Measurements from ENCODE around the gene CNDP2.
"Not testable (repeated sequence)": the region's sequence is repeated elsewhere in the genome, so short reads cannot be mapped to it uniquely, and the experiment has no call there.

CNDP2 gene

GRCh38 chr18:74519320-74520095, 23.3 kb downstream of the CNDP2 start:
- no peak for DNase-seq

- DNase-seq, result no peak
Observed at GRCh38 chr18:74520096-74520833, 24.1 kb downstream of the CNDP2 start.

DNA sequence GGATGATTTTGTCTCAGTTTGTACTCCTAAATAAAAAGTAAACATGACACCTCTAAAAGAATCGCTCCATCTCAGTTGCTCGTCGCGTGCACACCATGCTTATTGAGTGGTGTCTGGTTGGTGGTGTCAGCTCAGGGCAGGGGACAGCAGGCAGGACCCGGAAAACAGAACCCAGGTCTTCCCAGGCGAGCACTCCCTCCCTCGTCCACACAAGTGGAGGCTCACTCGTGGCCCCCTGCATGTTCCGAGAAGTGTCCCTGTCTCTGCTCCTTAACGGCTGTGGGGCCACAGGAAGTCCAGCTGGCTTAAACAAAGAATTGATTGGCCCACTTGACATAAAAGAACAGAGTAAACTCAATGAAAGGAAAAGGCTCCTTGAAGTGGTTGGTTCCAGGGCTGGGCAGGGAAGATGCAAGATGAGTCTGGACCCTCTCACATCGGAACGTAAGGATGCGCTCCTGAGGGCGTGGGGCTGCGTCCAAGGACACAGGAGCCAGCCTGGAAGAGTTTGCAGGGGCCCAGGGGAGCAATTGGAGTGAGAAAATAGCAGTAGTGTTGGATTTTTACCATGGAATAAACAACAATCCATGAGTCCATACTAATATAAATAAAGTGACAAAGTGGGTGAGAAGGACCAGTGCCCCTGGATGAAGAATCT, 25.0 kb downstream of the CNDP2 start:
- no peak for DNase-seq

- DNase-seq, result no peak
Observed at GRCh38 chr18:74522635-74523548, 26.7 kb downstream of the CNDP2 start.

GRCh38 chr18:74524097-74524496, 27.9 kb downstream of the CNDP2 start:
- no peak for DNase-seq

DNA sequence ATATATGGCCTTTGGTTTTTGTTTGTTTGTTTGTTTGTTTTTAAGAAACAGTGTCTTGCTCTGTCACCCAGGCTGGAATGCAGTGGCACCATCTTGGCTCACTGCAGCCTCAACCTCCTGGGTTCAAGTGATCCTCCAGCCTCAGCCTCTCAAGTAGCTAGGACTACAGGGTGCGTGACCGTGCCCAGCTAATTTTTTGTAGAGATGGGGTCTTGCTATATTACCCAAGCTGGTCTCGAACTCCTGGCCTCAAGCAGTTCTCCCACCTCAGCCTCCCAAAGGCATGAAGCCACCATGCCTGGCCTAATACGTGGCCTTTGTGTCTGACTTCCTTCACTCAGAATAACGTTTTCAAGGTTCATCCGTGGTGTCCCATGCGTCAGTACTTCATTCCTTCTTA, 28.8 kb downstream of the CNDP2 start:
- DNase-seq, result not testable (repeated sequence)

GRCh38 chr18:74525741-74526140, 29.6 kb downstream of the CNDP2 start:
- no peak for DNase-seq

GRCh38 chr18:74526488-74526887, 30.3 kb downstream of the CNDP2 start:
- no peak for DNase-seq

DNA sequence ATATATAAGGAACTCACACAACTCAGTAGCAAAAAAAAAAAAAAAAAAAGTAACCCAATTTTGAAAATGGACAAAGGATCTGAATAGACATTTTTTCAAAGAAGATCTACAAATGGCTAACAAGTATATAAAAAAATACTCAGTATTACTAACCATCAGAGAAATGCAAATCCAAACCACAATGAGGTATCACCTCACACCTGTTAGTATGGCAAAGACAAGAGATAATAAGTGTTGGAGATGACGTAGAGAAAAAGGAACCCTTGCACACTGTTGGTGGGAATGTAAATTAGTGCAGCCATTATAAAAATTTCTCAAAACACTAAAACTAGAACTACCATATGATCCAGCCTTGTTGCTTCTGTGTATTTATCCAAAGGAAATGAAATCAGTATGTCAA, 32.3 kb downstream of the CNDP2 start:
- DNase-seq, result no peak

- no peak for DNase-seq
Observed at GRCh38 chr18:74528913-74529312, 32.8 kb downstream of the CNDP2 start.

GRCh38 chr18:74529378-74529777, 33.2 kb downstream of the CNDP2 start:
- no peak for DNase-seq

DNA sequence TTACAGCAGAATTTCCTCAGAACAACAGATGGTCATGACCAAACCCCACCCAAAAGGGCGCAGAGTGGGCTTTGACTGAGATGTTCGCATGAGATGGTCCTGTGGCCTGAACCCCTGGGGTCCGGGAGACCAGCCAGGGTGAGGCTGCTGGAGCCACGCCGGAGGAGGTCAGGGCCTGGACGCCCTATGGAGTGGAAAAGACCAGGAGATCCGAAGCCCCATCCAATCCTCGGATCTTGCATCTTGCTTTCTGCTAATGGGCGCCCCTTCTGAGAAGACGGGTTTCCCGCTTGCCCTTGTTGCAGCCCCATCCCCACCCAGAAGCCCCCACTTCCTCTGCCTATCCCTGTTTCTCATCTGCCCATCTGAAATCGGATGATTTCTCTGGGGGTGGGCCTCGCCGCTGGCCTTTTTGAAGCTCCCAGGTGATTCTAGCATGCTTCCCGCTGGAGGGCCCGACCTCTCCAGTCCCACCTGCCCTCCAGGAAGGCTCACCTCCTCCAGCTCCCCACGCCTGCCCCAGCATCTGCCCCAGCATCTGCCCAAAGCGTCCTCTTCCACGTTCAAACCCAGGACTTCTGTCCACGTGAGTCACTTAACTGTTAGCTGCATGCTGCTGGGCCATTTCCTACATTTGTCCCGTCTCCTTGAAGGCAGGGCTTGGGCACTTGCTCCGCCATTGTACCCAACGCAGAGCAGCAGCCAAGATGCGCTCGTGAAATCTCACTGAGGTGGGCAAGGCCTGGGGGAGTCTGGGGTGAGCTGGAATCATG, 33.8 kb downstream of the CNDP2 start:
- DNase-seq, result no peak

GRCh38 chr18:74530584-74530862, 34.4 kb downstream of the CNDP2 start:
- no peak for DNase-seq

DNA sequence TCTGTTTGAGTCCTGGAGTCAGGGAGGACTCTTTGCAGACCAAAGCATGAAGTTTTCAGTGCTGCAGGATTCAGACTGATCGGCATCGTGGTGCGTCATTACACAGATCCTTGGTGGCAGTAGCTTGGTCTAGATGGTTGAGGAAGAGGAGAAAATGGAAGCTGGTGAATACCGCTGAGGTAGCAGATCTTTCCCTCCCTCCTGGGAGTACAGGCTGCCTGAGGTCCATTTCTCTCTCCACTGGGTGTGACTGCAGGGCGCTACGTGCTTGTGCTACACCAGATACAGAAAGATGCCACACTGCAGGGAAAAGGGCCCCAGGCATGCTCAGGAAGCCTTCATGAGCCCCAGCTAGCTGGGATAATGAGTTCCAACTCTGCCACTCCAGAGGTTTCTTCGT, 34.9 kb downstream of the CNDP2 start:
- DNase-seq, result no peak

DNA sequence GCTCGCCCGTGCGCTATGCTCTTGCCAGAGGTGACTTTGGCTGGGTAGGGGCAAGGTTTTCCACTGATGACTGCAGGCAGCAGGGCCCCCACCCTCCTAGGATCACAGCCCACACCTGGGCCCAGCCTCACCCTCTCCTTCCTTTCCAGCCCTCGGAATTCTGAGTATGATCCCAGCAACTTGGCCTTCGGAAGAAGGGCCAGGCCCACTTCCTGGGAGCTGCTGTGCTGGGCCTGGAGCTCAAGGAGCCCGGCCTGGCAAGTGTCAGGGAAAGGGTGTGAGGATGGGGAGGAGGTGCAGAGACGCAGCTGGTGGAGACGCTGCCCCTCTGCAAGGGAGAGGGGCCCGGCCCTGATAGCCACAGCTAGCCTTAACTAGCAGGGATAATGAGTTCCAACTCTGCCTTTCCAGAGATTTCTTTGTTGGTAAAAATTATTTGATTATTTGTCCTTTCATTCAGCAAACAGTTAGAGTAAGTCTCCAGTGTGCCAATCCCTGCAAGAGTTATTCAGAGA, 36.4 kb downstream of the CNDP2 start:
- no peak for DNase-seq

DNA sequence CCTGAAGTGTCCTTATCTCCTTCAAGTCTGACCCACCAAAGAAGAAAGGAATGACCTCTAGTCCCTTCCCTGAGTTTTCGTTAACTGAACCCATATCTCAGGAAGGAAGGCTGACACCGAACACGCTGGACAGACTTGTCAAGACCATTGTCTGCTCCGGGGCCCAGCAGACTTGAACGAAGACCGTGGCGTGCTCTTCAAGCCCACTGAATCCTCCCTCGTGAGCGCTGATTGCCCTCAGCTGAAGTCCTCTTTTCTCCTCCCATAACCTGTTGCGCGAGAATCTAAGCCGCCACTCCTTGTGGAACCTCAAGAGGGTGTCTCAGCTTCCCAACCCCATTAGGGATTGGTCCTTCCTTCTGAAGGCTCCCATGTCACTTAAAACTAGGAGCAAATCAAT, 37.5 kb downstream of the CNDP2 start:
- DNase-seq, result no peak

DNA sequence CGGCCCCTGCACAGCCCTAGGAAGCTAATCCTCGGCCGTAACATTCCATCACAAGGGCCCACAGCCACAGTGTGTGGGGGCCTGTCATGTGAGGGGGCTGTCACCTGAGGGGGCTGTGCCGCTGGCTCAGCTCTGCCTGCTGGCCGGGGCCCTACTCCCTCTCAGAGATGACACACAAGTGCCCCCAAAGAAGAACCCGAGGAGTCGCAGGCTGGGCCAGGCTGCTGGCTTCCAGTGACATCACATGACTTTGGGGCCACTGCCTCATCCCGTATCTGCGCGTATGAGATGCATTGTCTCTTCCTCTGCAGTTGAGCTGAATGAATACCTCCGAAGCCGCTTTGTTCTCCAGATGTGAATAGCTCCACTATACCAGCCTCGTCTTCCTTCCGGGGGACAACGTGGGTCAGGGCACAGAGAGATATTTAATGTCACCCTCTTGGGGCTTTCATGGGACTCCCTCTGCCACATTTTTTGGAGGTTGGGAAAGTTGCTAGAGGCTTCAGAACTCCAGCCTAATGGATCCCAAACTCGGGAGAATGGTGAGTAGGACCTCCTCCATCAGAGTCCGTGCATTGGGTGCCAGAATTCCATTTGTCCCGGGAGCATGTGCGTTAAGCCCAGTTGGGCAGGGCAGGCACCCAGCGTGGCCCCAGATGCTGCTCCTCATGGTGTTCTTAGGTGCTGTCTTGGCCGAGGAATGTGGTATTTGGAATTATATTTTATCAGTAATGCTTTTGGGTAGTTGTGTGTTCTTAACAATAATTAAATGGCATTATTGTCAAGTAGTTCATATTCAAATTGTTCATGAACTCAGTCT, 38.2 kb downstream of the CNDP2 start, which contains the start of gene CNDP1:
Gene CNDP1 (plus strand): TSS at position 351 of the 820 bp plus-strand sequence. CDS start 168 bp downstream, at position 519.
- DNase-seq, result no peak

DNA sequence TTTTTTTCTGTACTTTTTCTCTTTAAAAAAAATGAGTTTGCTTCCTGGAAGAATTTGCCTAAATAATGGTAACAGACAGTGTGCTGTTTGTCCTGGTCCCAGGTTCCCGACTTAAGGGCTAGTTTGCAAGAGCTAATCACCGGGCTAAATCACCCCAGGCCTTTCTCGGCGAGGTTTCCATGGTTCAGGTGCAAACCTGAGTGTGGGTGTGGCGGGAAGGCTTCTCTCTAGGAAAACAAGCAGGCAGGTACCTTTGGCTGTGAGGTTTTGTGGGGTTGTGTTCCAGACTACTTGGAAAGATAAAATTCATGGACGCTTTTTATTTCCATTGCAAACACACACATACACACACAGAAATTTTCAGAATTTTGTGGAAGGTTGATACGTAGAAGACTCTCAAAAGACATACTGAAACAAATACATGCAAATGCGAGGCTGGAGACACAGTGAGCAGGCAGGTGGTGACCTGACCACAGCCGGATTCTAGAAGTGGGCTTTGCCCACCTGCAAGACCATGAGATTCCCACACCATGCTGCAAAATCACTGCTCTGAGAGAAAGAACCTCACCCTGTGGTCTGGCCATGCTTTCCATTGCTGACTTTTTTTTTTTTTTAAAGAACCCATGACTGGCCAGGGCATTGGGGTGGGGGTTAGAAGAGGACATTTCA, 39.0 kb downstream of the CNDP2 start:
- no peak for DNase-seq

GRCh38 chr18:74539289-74539688, 43.1 kb downstream of the CNDP2 start:
- DNase-seq, result no peak
